Skeletal muscle satellite cell (primary cell): ENCODE data around the gene DBF4.
"Not testable (repeated sequence)": the region's sequence is repeated elsewhere in the genome, so short reads cannot be mapped to it uniquely, and the experiment has no call there.

Experiments used
- H3K27me3 ChIP-seq: 2 replicates; pipeline ENCODE4 v1.7.0; 2013; ENCODE audit warnings: low read length; ENCODE audit not compliant: control insufficient read depth, insufficient read depth
- H3K36me3 ChIP-seq: 2 replicates; pipeline ENCODE4 v1.7.0; 2013; ENCODE audit warnings: mild to moderate bottlenecking, control low read depth, low read length; ENCODE audit not compliant: insufficient read depth
- H3K4me1 ChIP-seq: 2 replicates; pipeline ENCODE4 v1.7.0; 2013; ENCODE audit warnings: low read length; ENCODE audit not compliant: control insufficient read depth, insufficient read depth
- H3K4me2 ChIP-seq: 2 replicates; pipeline ENCODE4 v1.7.0; 2013; ENCODE audit warnings: mild to moderate bottlenecking, low read length
- H3K4me3 ChIP-seq: 2 replicates; pipeline ENCODE4 v1.7.0; 2013; ENCODE audit warnings: low read length
- H3K9ac ChIP-seq: 2 replicates; pipeline ENCODE4 v1.7.0; 2013; ENCODE audit warnings: mild to moderate bottlenecking, low read depth, low read length, moderate library complexity
- H3K9me3 ChIP-seq: replicated peaks from 2 replicates; pipeline ENCODE4 v1.7.0; 2013; ENCODE audit warnings: mild to moderate bottlenecking, control low read depth, low read length

Gene DBF4

GRCh38 chr7:87933953-87934698 is 57.8 kb downstream of the DBF4 start, which contains the start of gene ADAM22:
TSS of gene ADAM22 (plus strand) at chr7:87934251. CDS start at chr7:87934466, 215 bp downstream.
- peaks cover 16% of the 10 kb centered on the region for H3K27me3 ChIP-seq
- peak within 1 kb of the TSS; percentile 95 for H3K4me2 ChIP-seq
- H3K4me3 ChIP-seq: peak within 1 kb of the TSS; percentile 86
- peak within 1 kb of the TSS; percentile 53 for H3K9ac ChIP-seq
- H3K4me1 ChIP-seq: peaks cover 9% of the 10 kb centered on the region
- H3K9me3 ChIP-seq: no peaks in the 10 kb centered on the region
- no peaks in the 10 kb centered on the region for H3K36me3 ChIP-seq

- Histone ChIP-seq H3K27me3 (peaks cover 16% of the 10 kb centered on the region), H3K9ac (peak overlapping the region; percentile 53), H3K4me2 (peak overlapping the region; percentile 95), H3K4me3 (peak overlapping the region; percentile 86), H3K4me1 (peaks cover 9% of the 10 kb centered on the region), H3K36me3 (no peaks in the 10 kb centered on the region), H3K9me3 (no peaks in the 10 kb centered on the region)
These were observed 58.5 kb downstream of the DBF4 start for GRCh38 chr7:87934699-87935383.

- H3K9me3 ChIP-seq: no peaks in the 10 kb centered on the region
- peak overlapping the region; percentile 95 for H3K4me2 ChIP-seq
- peak overlapping the region; percentile 86 for H3K4me3 ChIP-seq
- H3K36me3 ChIP-seq: no peaks in the 10 kb centered on the region
- no peak overlapping the region for H3K9ac ChIP-seq
- peaks cover 16% of the 10 kb centered on the region for H3K27me3 ChIP-seq
- peaks cover 9% of the 10 kb centered on the region for H3K4me1 ChIP-seq
These were observed 59.1 kb downstream of the DBF4 start for GRCh38 chr7:87935384-87935706.

GRCh38 chr7:87941138-87941537 is 64.8 kb downstream of the DBF4 start:
- Histone ChIP-seq H3K9me3 (no peaks in the 10 kb centered on the region), H3K9ac (no peak overlapping the region), H3K4me3 (no peak overlapping the region), H3K27me3 (peaks cover 2% of the 10 kb centered on the region), H3K4me2 (no peak overlapping the region), H3K4me1 (no peaks in the 10 kb centered on the region), H3K36me3 (no peaks in the 10 kb centered on the region)

GRCh38 chr7:87944547-87944946 is 68.3 kb downstream of the DBF4 start:
- H3K4me1 ChIP-seq: no peaks in the 10 kb centered on the region
- H3K9ac ChIP-seq: no peak overlapping the region
- no peaks in the 10 kb centered on the region for H3K36me3 ChIP-seq
- H3K27me3 ChIP-seq: no peaks in the 10 kb centered on the region
- no peak overlapping the region for H3K4me3 ChIP-seq
- no peaks in the 10 kb centered on the region for H3K9me3 ChIP-seq
- no peak overlapping the region for H3K4me2 ChIP-seq

GRCh38 chr7:87945926-87946325 is 69.6 kb downstream of the DBF4 start:
- H3K9ac ChIP-seq, H3K4me3 ChIP-seq, H3K27me3 ChIP-seq, H3K36me3 ChIP-seq, H3K9me3 ChIP-seq, H3K4me2 ChIP-seq, H3K4me1 ChIP-seq: not testable (repeated sequence)

GRCh38 chr7:87948371-87948770 is 72.1 kb downstream of the DBF4 start:
- Histone ChIP-seq H3K27me3 (no peaks in the 10 kb centered on the region), H3K9ac (no peak overlapping the region), H3K36me3 (no peaks in the 10 kb centered on the region), H3K9me3 (no peaks in the 10 kb centered on the region), H3K4me3 (no peak overlapping the region), H3K4me1 (no peaks in the 10 kb centered on the region), H3K4me2 (no peak overlapping the region)
